ENCODE measurements around the gene FOXI1.

FOXI1 gene

DNA sequence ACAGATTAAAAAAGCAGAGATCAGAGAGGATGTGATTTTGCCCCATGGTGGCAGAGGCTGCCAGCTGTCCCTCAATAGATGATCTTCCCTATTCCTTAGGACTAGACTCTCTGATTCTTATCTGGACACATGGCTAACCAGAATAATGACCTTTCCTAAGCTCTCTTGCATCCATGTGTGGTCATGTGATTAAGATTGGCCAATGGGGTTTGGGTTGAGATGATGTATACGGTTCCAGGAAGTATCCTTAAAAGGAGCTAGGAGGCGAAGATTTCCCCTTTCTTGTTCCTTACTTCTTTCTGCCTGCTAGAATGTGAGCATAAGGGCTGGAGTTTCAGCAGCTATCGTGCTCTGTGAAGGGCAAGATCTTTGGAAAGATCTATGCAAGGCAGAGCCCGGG lies 39.8 kb downstream of the FOXI1 start:
- in situ Hi-C loops (cut with MboI; ENCODE audit: low pct_unique_long_range_greater_than_20kb, low sequenced_read_pairs): no loop called here
- DNase-seq: no peak

DNA sequence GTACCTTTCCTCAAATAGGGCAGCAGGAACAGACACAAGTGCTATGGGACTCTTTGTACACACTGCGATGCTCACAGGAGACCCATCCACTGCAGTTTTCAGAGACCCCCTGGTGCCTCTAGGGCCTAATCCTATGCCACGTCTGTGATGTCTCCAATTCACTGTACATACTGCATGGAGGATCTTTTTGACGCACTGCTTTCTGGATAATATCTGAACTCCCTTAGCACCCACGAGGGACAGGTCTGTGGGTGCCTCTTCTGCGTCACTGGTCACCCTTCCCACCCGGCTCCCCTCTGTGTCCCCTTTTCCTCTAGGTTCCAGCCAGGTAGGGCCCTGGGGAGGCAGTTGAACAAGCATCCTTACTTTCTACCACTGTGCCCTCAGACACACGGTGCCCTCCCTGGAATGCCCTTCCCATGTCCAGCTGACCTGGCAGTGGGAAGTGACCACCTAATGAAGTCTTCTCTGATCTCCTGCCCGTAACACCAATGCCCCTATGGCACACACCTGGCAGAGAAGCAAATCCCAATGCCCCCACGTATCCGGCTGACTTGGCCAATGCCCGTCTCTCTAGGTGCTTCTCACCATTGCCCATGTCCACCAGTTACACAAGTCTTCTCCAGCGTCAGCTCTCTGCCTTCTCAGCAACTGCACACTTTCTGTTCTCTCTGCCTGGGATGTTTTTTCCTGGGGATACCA lies 41.5 kb downstream of the FOXI1 start:
- in situ Hi-C loops (cut with MboI; ENCODE audit: low pct_unique_long_range_greater_than_20kb, low sequenced_read_pairs): no loop called here
- DNase-seq: no peak

GRCh38 chr5:170147753-170148264 lies 42.1 kb downstream of the FOXI1 start:
- in situ Hi-C loops (cut with MboI; ENCODE audit: low pct_unique_long_range_greater_than_20kb, low sequenced_read_pairs): no loop called here

GRCh38 chr5:170148430-170149205 lies 42.9 kb downstream of the FOXI1 start:
- DNase-seq: no peak
- in situ Hi-C loops (cut with MboI; ENCODE audit: low pct_unique_long_range_greater_than_20kb, low sequenced_read_pairs): no loop called here

More at GRCh38 chr5:170147753-170148264, 42.1 kb downstream of the FOXI1 start:
- DNase-seq: no peak

DNA sequence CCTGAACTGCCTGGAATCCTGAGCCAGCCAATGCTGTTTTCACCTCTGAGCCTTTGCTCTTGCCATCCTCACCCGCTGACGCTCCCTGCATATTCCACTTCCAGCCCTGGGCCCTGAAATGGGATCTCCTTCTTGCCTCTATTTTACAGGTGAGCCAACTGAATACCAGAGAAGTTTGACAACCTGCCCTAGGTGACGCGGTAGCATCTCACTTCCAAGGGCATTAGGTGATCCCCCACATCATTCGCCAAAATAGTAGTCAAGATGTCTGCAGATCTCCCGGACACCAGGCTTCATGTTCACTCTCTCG lies 43.5 kb downstream of the FOXI1 start:
- in situ Hi-C loops (cut with MboI; ENCODE audit: low pct_unique_long_range_greater_than_20kb, low sequenced_read_pairs): no loop called here
- no peak for DNase-seq

GRCh38 chr5:170150713-170151096 lies 45.0 kb downstream of the FOXI1 start:
- in situ Hi-C loops (cut with MboI; ENCODE audit: low pct_unique_long_range_greater_than_20kb, low sequenced_read_pairs): no loop called here
- no peak for DNase-seq

- in situ Hi-C loops (cut with MboI; ENCODE audit: low pct_unique_long_range_greater_than_20kb, low sequenced_read_pairs): no loop called here
- DNase-seq: no peak
These were observed 45.6 kb downstream of the FOXI1 start for GRCh38 chr5:170151097-170151831.

GRCh38 chr5:170152767-170153166 lies 47.1 kb downstream of the FOXI1 start:
- in situ Hi-C loops (cut with MboI; ENCODE audit: low pct_unique_long_range_greater_than_20kb, low sequenced_read_pairs): no loop called here
- DNase-seq: no peak

- no peak for DNase-seq
- in situ Hi-C loops (cut with MboI; ENCODE audit: low pct_unique_long_range_greater_than_20kb, low sequenced_read_pairs): no loop called here
These were observed 48.6 kb downstream of the FOXI1 start for GRCh38 chr5:170154297-170154696.

DNA sequence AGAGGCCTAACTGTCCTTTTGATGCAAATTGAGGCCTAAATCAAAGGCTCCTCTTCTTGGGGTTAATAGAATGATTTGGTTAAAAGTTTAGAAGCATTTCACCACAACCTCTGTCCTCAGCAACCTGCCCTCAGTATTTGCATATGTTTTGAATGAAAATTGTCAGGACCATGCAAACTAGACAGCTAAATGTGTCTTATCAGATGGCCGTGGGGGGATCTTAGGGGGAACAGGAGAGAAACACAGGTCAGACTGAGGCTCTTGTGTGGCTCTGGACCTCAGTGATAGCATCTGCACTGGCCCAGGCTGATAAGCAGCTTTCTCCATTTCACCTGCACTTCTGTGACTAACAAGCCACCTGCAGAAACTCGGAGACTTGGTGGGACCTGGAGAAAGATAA lies 49.0 kb downstream of the FOXI1 start:
- no peak for DNase-seq
- in situ Hi-C loops (cut with MboI; ENCODE audit: low pct_unique_long_range_greater_than_20kb, low sequenced_read_pairs): no loop called here

GRCh38 chr5:170155771-170156170 lies 50.1 kb downstream of the FOXI1 start:
- DNase-seq: no peak
- in situ Hi-C loops (cut with MboI; ENCODE audit: low pct_unique_long_range_greater_than_20kb, low sequenced_read_pairs): no loop called here

DNA sequence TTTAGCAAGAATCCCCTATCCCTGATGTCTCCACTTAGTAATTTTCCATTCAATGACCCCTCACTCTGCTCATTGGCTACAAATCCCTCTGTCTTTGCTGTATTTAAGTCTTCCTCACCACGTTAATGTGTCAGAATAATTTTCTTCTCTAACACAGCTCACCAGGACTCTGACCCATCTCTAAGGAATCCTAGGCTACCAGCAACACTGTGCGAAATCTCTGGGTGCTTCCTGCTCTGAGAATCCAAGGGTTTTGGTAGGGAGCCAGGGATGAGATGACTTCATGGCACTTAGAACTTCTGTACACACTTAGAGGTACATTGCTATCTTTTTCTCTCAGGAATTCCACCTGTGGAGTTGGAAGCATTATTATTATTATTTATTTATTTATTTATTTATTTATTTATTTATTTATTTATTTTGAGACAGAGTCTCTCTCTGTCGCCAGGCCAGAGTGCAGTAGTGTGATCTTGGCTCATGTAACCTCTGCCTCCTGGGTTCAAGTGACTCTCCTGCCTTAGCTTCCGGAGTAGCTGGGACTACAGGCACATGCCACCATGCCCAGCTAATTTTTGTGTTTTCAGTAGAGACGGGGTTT lies 53.5 kb downstream of the FOXI1 start:
- in situ Hi-C loops (cut with MboI; ENCODE audit: low pct_unique_long_range_greater_than_20kb, low sequenced_read_pairs): no loop called here
- no peak for DNase-seq

Data from KBM-7 (cell line).